ENCODE results near the gene ADCY9. TPM values are rescaled to one million over a fixed set of nuclear protein-coding genes. Genes with fewer than 3 reads are reported as not detected.

The ADCY9 gene
- total and polyA plus RNA-seq, 9 donors: 9.5 to 17.5 (median 15.9) TPM

DNA sequence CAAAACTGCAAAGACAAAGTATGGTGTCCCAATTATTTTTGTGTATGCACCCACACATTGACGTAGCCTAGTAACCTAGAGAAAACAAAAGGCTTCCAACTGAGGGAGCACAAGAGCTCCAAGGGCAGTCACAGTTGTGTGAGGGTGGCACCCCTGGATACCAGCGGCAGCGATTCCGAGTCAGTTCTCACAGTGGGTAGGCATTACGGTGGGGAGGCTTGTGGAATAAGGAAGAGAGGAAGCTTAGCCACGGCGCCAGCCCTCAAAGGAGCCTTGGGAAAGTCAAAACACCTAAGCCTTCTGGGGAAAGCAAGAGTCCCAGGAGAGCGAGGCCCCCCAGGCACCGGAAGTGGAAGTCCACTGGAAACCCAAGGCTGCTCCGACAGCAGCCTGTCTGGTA lies 31.0 kb upstream of the ADCY9 start:
- 84% methylated on average over 10 of the region's 10 CpGs for WGBS (ENCODE audit: insufficient coverage)
- H3K27me3 ChIP-seq (ENCODE audit: control insufficient read depth, insufficient read depth, low read length): no peaks in the 10 kb centered on the region
- no peak overlapping the region for H3K27ac ChIP-seq (ENCODE audit: low read length)

DNA sequence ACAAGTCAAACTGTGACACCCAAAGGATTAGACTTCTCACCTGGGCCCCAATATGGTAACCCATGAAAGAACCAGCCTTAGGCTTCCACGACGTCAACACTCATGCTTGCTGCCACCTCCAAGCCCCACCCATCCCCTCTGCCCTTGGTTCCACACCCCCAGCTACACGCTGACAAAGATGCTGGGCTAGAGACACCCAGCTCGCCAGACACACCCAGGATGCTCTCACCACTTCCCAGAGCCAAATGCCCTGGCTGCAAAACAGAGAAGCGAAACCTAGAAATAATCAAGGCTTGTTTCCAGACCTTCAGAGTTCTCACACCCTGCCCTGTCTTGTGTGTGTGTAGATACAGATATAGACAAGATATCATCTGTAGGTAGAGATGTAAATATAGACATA lies 26.0 kb upstream of the ADCY9 start:
- Histone ChIP-seq H3K27ac (ENCODE audit: low read length) (no peak overlapping the region), H3K4me1 (ENCODE audit: control insufficient read depth, insufficient read depth, low read length) (no peaks in the 10 kb centered on the region), H3K36me3 (ENCODE audit: control insufficient read depth, insufficient read depth, low read length) (no peaks in the 10 kb centered on the region), H3K9me3 (replicated peaks; ENCODE audit: control insufficient read depth, low read depth, low read length) (no peaks in the 10 kb centered on the region), H3K27me3 (ENCODE audit: control insufficient read depth, insufficient read depth, low read length) (peaks cover 3% of the 10 kb centered on the region), H3K4me3 (ENCODE audit: low read length) (no peak overlapping the region)
- peak; percentile 11 for DNase-seq
- WGBS (ENCODE audit: insufficient coverage): 40% methylated on average over 3 of the region's 5 CpGs

More for the DNA sequence above, 31.0 kb upstream of the ADCY9 start:
- no peaks in the 10 kb centered on the region for H3K36me3 ChIP-seq (ENCODE audit: control insufficient read depth, insufficient read depth, low read length)
- no peak overlapping the region for H3K4me3 ChIP-seq (ENCODE audit: low read length)
- no peak for DNase-seq
- no peaks in the 10 kb centered on the region for H3K4me1 ChIP-seq (ENCODE audit: control insufficient read depth, insufficient read depth, low read length)
- no peaks in the 10 kb centered on the region for H3K9me3 ChIP-seq (replicated peaks; ENCODE audit: control insufficient read depth, low read depth, low read length)

GRCh38 chr16:4141604-4142003 lies 25.4 kb upstream of the ADCY9 start:
- Histone ChIP-seq H3K4me1 (ENCODE audit: control insufficient read depth, insufficient read depth, low read length) (no peaks in the 10 kb centered on the region), H3K27ac (ENCODE audit: low read length) (no peak overlapping the region), H3K9me3 (replicated peaks; ENCODE audit: control insufficient read depth, low read depth, low read length) (no peaks in the 10 kb centered on the region), H3K4me3 (ENCODE audit: low read length) (no peak overlapping the region), H3K27me3 (ENCODE audit: control insufficient read depth, insufficient read depth, low read length) (peaks cover 3% of the 10 kb centered on the region), H3K36me3 (ENCODE audit: control insufficient read depth, insufficient read depth, low read length) (no peaks in the 10 kb centered on the region)
- no peak for DNase-seq
- WGBS (ENCODE audit: insufficient coverage): 96% methylated on average over 10 of the region's 12 CpGs

DNA sequence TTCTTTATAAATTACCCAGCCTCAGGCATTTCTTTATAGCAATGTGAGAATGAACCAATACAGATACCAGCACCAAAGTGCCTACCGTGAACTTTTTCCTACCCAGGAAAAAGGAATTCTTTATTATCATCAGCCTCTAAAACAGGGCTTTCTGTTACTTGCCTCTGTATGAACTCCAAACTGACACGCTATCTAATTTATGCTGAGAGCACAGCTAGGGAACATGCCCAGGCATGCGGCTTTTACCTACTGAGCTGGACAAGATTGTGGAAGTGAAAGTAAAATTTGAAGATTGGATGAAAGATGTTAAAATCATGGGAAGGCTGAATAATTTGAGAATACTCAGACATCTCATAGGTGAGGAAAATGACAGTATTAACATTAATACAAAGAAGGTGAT lies 24.4 kb upstream of the ADCY9 start:
- Histone ChIP-seq H3K27ac (ENCODE audit: low read length) (no peak overlapping the region), H3K9me3 (replicated peaks; ENCODE audit: control insufficient read depth, low read depth, low read length) (no peaks in the 10 kb centered on the region), H3K4me3 (ENCODE audit: low read length) (no peak overlapping the region), H3K4me1 (ENCODE audit: control insufficient read depth, insufficient read depth, low read length) (no peaks in the 10 kb centered on the region), H3K36me3 (ENCODE audit: control insufficient read depth, insufficient read depth, low read length) (no peaks in the 10 kb centered on the region), H3K27me3 (ENCODE audit: control insufficient read depth, insufficient read depth, low read length) (peaks cover 3% of the 10 kb centered on the region)
- WGBS (ENCODE audit: insufficient coverage): 80% methylated on average over 1 of the region's 3 CpGs
- DNase-seq: no peak

GRCh38 chr16:4139968-4140367 lies 23.7 kb upstream of the ADCY9 start:
- Histone ChIP-seq H3K27me3 (ENCODE audit: control insufficient read depth, insufficient read depth, low read length) (peaks cover 3% of the 10 kb centered on the region), H3K9me3 (replicated peaks; ENCODE audit: control insufficient read depth, low read depth, low read length) (no peaks in the 10 kb centered on the region), H3K4me1 (ENCODE audit: control insufficient read depth, insufficient read depth, low read length) (no peaks in the 10 kb centered on the region), H3K4me3 (ENCODE audit: low read length) (no peak overlapping the region), H3K36me3 (ENCODE audit: control insufficient read depth, insufficient read depth, low read length) (no peaks in the 10 kb centered on the region), H3K27ac (ENCODE audit: low read length) (no peak overlapping the region)
- no peak for DNase-seq

- Histone ChIP-seq H3K36me3 (ENCODE audit: control insufficient read depth, insufficient read depth, low read length) (no peaks in the 10 kb centered on the region), H3K27ac (ENCODE audit: low read length) (no peak overlapping the region), H3K4me3 (ENCODE audit: low read length) (no peak overlapping the region), H3K9me3 (replicated peaks; ENCODE audit: control insufficient read depth, low read depth, low read length) (no peaks in the 10 kb centered on the region), H3K4me1 (ENCODE audit: control insufficient read depth, insufficient read depth, low read length) (no peaks in the 10 kb centered on the region), H3K27me3 (ENCODE audit: control insufficient read depth, insufficient read depth, low read length) (peaks cover 3% of the 10 kb centered on the region)
- WGBS (ENCODE audit: insufficient coverage): 71% methylated on average over 3 of the region's 6 CpGs
- no peak for DNase-seq
Observed at GRCh38 chr16:4138713-4139112, 22.5 kb upstream of the ADCY9 start.

GRCh38 chr16:4137438-4137837 lies 21.2 kb upstream of the ADCY9 start:
- no peaks in the 10 kb centered on the region for H3K4me1 ChIP-seq (ENCODE audit: control insufficient read depth, insufficient read depth, low read length)
- no peak overlapping the region for H3K4me3 ChIP-seq (ENCODE audit: low read length)
- no peak for DNase-seq
- no peak overlapping the region for H3K27ac ChIP-seq (ENCODE audit: low read length)
- H3K9me3 ChIP-seq (replicated peaks; ENCODE audit: control insufficient read depth, low read depth, low read length): no peaks in the 10 kb centered on the region
- peaks cover 3% of the 10 kb centered on the region for H3K27me3 ChIP-seq (ENCODE audit: control insufficient read depth, insufficient read depth, low read length)
- H3K36me3 ChIP-seq (ENCODE audit: control insufficient read depth, insufficient read depth, low read length): no peaks in the 10 kb centered on the region
- 64% methylated on average over 1 of the region's 3 CpGs for WGBS (ENCODE audit: insufficient coverage)

- DNase-seq: no peak
- 66% methylated on average over 4 of the region's 9 CpGs for WGBS (ENCODE audit: insufficient coverage)
- Histone ChIP-seq H3K27me3 (ENCODE audit: control insufficient read depth, insufficient read depth, low read length) (peaks cover 3% of the 10 kb centered on the region), H3K4me3 (ENCODE audit: low read length) (no peak overlapping the region), H3K4me1 (ENCODE audit: control insufficient read depth, insufficient read depth, low read length) (peaks cover 2% of the 10 kb centered on the region), H3K27ac (ENCODE audit: low read length) (no peak overlapping the region), H3K9me3 (replicated peaks; ENCODE audit: control insufficient read depth, low read depth, low read length) (no peaks in the 10 kb centered on the region), H3K36me3 (ENCODE audit: control insufficient read depth, insufficient read depth, low read length) (no peaks in the 10 kb centered on the region)
Observed at GRCh38 chr16:4136229-4136813, 20.1 kb upstream of the ADCY9 start.

DNA sequence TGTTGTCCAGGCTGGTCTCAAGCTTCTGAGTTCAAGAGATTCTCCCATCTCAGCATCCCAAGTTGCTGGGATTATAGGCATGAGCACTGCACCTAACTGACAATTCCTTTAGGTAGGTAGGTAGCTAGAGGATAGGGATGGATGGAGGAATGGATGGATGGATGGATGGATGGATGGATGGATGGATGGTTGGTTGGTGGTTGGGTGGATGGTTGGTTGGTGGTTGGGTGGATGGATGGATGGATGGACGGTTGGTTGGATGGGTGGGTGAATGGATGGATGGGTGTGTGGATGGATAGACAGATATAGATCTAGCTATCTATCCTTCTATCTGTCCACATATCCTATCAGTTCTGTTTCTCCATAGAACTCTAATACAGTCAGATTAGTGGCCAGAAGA lies 19.3 kb upstream of the ADCY9 start:
- Histone ChIP-seq H3K27me3 (ENCODE audit: control insufficient read depth, insufficient read depth, low read length) (peaks cover 3% of the 10 kb centered on the region), H3K4me1 (ENCODE audit: control insufficient read depth, insufficient read depth, low read length) (peaks cover 2% of the 10 kb centered on the region), H3K36me3 (ENCODE audit: control insufficient read depth, insufficient read depth, low read length) (no peaks in the 10 kb centered on the region), H3K9me3 (replicated peaks; ENCODE audit: control insufficient read depth, low read depth, low read length) (no peaks in the 10 kb centered on the region), H3K4me3 (ENCODE audit: low read length) (no peak overlapping the region), H3K27ac (ENCODE audit: low read length) (no peak overlapping the region)
- DNase-seq: no peak
- WGBS (ENCODE audit: insufficient coverage): no CpG with 5 or more reads among the region's 1 CpG

DNA sequence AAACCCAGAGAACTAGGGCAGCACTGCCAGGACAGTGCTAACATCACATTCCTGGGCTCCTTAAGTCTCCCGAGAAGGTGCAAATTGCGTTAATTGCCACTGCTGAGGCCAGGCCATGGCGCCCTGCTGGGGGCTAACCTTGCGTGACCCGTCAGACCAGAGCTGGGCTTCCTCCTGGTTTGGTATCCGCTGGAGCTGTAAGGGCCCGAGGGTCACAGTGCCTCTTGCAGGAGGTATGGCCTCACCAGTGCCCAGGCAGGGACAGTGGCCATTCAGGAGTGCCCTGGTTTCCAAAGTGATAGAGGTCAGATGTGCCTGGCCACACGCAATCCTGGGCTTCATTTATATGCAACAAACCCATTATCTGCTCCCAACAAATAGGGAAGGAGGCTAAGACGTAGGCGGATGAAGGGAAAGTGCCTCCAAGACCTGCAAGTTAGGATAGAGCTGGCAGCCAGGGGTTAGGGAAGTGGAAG lies 17.7 kb upstream of the ADCY9 start:
- peaks cover 5% of the 10 kb centered on the region for H3K27me3 ChIP-seq (ENCODE audit: control insufficient read depth, insufficient read depth, low read length)
- no peak overlapping the region for H3K27ac ChIP-seq (ENCODE audit: low read length)
- WGBS (ENCODE audit: insufficient coverage): 63% methylated on average over 7 of the region's 10 CpGs
- H3K9me3 ChIP-seq (replicated peaks; ENCODE audit: control insufficient read depth, low read depth, low read length): no peaks in the 10 kb centered on the region
- DNase-seq: no peak
- H3K4me1 ChIP-seq (ENCODE audit: control insufficient read depth, insufficient read depth, low read length): peaks cover 2% of the 10 kb centered on the region
- H3K36me3 ChIP-seq (ENCODE audit: control insufficient read depth, insufficient read depth, low read length): no peaks in the 10 kb centered on the region
- H3K4me3 ChIP-seq (ENCODE audit: low read length): no peak overlapping the region

- no peak for DNase-seq
- peaks cover 2% of the 10 kb centered on the region for H3K27me3 ChIP-seq (ENCODE audit: control insufficient read depth, insufficient read depth, low read length)
- H3K9me3 ChIP-seq (replicated peaks; ENCODE audit: control insufficient read depth, low read depth, low read length): no peaks in the 10 kb centered on the region
- 38% methylated on average over 11 of the region's 13 CpGs for WGBS (ENCODE audit: insufficient coverage)
- no peaks in the 10 kb centered on the region for H3K36me3 ChIP-seq (ENCODE audit: control insufficient read depth, insufficient read depth, low read length)
- H3K4me1 ChIP-seq (ENCODE audit: control insufficient read depth, insufficient read depth, low read length): peaks cover 2% of the 10 kb centered on the region
- H3K4me3 ChIP-seq (ENCODE audit: low read length): no peak overlapping the region
- H3K27ac ChIP-seq (ENCODE audit: low read length): no peak overlapping the region
Observed at GRCh38 chr16:4131621-4132020, 15.4 kb upstream of the ADCY9 start.

Data from muscle of leg (tissue), 11 donors.